Measurements from ENCODE around the gene CALM1. TPM values are rescaled to one million over a fixed set of nuclear protein-coding genes. Genes with fewer than 3 reads are reported as not detected.
"Not testable (repeated sequence)": the region's sequence is repeated elsewhere in the genome, so short reads cannot be mapped to it uniquely, and the experiment has no call there.

CALM1 gene
- total RNA-seq, 1 donor from 2014 or later: 1,262 TPM

GRCh38 chr14:90383126-90383730 lies 13.6 kb upstream of the CALM1 start:
- peak; percentile 99 for DNase-seq (ENCODE audit: low read depth, low spot score)

- no peak for DNase-seq (ENCODE audit: low read depth, low spot score)
These were observed 12.9 kb upstream of the CALM1 start for GRCh38 chr14:90383731-90384542.

DNA sequence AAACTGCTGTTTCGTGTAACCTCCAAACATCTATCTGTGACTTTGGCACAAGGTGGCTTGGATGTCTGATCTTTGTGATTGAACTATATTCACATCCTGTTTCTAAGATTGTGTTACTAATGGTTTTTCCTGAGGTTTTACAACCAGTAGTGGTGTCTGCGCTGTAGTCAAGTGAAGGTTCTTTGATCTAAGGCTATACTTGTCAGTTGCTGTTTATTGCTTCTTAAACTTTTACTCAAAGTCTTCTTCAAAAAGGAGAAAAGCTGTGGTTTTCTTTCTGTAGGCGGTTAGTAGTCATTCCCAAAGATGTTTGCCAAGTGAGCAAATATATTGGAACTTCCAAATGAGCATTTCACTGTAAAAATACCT lies 12.3 kb upstream of the CALM1 start:
- no peak for DNase-seq (ENCODE audit: low read depth, low spot score)

DNA sequence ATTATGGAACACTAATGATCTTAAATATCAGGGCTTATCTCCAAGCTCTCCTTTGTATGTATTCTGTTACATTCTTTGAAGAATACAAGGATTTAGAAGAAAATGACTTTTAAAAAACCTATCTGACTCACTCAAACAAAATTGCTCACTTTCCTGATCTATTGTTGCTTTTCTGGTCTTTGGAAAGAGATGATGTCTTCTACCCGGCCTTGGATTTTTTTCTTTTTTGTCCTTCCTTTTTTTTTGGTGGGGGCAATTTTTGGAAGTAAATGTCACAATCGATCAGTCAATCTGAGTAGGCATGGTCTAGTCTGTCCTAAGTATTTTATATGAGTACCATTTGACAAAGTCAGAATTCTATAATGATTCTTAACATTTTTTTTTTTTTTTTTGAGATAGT lies 10.5 kb upstream of the CALM1 start:
- DNase-seq (ENCODE audit: low read depth, low spot score): no peak

GRCh38 chr14:90387206-90387760 lies 9.5 kb upstream of the CALM1 start:
- DNase-seq (ENCODE audit: low read depth, low spot score): no peak

GRCh38 chr14:90388437-90388836 lies 8.4 kb upstream of the CALM1 start:
- no peak for DNase-seq (ENCODE audit: low read depth, low spot score)

DNA sequence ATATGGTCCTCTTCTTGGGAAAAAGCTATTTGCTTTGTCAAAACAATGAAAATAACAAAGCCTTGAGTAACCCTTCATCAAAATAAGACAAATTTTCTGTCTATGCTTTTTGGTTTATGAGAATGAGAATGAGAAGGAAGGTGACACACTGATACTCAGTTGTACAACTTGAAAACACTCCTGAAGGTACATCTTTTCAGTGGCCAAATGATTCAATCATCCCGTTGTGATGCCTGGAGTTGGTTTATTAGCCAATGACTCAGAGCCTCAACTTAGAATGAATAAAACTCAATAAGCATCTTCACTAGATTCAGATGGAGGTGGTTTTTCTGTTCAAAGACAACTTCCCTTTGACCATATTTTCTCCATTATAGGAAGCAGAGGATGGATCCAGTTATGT lies 7.8 kb upstream of the CALM1 start:
- no peak for DNase-seq (ENCODE audit: low read depth, low spot score)

DNA sequence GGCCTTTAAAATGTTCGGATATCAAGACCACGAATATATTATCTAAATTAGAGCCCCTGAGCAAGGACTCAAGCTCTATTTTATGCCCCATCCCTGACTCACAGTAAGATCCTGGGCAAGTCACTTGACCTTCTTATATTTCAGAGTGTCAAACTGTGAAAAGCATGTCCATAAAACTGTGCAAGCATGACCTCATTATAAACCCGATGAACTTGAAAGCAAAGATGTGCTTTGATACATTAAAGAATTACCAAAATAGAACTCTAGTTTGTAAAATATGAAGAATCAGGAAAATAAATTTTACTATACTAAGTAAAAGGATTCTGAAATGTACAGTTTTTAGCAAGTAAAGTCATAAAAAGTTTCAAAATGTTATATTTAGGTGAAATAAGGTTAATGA lies 2.9 kb upstream of the CALM1 start:
- no peak for DNase-seq (ENCODE audit: low read depth, low spot score)

DNA sequence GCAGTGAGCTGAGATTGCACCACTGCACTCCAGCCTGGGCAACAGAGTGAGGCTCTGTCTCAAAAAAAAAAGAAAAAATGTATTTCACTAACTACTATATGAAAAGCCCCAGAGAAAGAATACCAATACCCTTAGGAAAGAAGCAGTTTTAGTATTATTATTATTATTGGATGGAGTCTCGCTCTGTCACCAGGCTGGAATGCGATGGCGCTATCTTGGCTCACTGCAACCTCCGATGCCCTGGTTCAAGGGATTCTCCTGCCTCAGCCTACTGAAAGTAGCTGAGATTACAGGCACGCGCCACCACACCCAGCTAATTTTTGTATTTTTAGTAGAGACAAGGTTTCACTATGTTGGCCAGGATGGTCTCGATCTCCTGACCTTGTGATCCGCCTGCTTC lies 2.0 kb upstream of the CALM1 start:
- not testable (repeated sequence) for DNase-seq (ENCODE audit: low read depth, low spot score)

- DNase-seq (ENCODE audit: low read depth, low spot score): no peak
These were observed 841 bp downstream of the CALM1 start for GRCh38 chr14:90397425-90398314.

DNA sequence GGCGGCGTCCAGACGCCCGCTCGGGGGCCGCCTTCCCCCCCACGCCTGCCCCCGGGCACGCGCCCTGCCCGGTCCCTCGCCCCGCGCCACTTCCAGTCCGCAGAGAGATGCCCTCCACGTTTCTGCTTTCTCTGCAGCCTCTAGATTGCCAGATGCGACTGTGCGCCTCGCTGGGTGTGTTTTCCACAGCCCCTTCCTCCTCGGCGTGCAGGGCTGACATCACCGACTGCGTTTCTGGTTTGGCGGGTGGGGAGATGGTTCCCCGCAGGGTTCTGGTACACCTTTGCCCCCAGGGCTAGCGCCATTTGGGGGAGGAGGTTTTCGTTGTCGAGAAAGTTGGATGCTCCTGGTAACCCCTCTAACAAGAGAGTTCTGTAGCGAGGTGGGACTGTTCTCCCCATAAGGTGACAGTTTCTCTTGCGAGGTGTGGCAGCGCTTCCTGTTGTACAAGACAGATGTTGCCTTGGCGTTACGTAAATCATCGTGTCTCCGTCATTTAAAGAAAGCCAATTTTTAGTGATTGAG lies 1.5 kb downstream of the CALM1 start:
- DNase-seq (ENCODE audit: low read depth, low spot score): no peak

DNA sequence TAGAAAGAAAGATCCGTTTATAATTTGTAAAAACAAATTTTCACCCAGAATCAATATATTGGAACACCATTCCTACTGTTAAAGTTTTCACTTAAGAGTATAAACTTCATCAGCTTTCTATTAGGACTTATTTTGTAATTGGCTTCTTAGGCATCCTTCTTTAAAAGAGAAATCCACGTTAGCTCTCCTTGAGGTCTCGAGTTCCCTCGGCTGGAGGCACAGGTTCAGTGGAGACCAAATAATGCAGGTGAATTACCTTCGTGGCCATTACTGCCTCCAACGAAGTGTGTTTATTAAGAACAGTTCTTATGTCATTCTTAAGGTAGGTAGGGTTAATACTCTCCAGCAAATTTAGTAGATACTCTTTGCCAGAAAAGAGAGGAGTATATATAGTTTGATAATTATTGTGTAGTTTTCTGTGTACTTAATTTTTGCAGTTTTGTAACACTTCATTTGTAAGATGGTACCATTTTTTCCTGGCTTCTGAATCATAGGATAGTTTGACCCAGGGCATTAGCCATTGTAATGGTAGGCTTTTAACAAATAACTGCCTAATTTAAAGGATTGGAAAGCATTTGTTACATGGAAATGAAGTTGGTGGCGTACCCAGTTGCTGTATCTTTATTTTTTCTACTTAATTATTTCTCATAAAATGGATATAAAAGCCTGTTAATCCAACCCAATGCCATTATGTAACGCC lies 2.2 kb downstream of the CALM1 start:
- DNase-seq (ENCODE audit: low read depth, low spot score): no peak

- DNase-seq (ENCODE audit: low read depth, low spot score): peak; percentile 82
These were observed 3.0 kb downstream of the CALM1 start for GRCh38 chr14:90399541-90400444.

DNA sequence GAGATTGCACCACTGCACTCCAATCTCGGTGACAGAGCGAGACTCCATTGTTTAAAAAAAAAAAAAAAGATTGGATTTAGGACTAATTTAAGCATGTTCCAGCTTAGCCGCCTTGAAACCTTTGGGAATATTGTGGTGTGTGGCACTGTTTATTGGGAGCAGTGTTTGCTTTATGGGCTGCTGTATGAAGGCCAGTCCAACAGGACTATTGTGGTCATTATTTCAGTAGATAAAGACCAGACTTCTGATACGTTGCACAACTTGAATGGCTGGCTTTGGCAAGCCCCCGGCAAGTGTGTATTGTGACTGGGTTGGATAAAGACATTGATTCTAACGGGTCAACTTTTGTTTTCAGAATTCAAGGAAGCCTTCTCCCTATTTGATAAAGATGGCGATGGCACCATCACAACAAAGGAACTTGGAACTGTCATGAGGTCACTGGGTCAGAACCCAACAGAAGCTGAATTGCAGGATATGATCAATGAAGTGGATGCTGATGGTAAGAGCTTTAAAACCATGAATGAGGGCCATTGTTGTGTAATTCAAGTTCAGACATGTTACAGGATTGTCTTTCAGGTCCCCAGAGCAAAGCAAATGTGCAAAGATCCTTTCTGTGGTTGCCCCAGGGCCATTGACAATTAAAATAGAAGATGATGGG lies 4.2 kb downstream of the CALM1 start:
- no peak for DNase-seq (ENCODE audit: low read depth, low spot score)

DNA sequence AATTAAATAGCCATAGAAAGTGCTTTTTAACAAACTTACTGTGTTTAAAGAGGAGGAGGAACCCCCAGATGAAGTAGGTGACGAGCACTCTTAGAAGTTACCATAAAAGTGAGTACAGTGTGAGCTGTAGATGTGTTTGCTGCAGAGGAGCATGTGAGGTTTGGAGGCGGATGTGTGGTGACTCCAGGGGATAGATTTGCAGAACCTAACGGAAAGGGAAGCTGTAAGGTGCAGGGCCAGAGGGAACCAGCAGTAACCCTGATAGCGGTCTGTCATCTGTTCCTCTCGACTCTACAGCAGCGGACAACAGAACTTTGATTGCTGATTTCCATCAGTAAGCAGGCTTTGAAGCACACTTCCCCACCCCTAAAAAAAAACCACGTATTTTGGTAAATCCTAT lies 5.2 kb downstream of the CALM1 start:
- DNase-seq (ENCODE audit: low read depth, low spot score): no peak

DNA sequence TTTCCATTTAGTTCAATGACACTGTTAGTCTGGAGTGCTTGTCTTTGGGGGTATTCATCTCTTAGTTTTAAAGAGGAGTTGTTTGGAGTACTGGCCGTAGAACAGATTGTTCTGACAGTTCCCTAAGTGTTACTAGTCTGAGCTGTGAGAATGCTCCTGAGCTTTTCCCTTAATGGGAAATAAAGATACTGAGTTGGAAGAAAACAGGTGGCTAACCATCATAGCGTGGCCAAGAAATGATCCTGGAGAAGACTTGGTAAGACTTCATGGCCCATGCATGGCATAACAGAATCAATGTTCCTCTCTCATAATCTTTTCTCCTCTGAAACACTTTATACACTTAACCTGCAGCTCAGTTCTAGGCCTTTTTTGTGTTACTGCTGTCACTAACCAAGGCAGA lies 6.2 kb downstream of the CALM1 start:
- no peak for DNase-seq (ENCODE audit: low read depth, low spot score)

DNA sequence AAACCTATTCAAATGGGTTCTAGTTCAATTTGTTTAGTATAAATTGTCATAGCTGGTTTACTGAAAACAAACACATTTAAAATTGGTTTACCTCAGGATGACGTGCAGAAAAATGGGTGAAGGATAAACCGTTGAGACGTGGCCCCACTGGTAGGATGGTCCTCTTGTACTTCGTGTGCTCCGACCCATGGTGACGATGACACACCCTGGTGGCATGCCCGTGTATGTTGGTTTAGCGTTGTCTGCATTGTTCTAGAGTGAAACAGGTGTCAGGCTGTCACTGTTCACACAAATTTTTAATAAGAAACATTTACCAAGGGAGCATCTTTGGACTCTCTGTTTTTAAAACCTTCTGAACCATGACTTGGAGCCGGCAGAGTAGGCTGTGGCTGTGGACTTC lies 8.3 kb downstream of the CALM1 start:
- no peak for DNase-seq (ENCODE audit: low read depth, low spot score)

- DNase-seq (ENCODE audit: low read depth, low spot score): no peak
These were observed 8.9 kb downstream of the CALM1 start for GRCh38 chr14:90405755-90406154.

GRCh38 chr14:90406384-90406798 lies 9.6 kb downstream of the CALM1 start:
- no peak for DNase-seq (ENCODE audit: low read depth, low spot score)
